HepG2 (cell line): Measurements from ENCODE around the gene ANKRD22. TPM values are rescaled to one million over a fixed set of nuclear protein-coding genes. Genes with fewer than 3 reads are reported as not detected.

ENCODE experiments used
- ATAC-seq: fragments of 200-7000 bp; cut with Tn5 transposase; 3 replicates; pipeline ENCODE4 v1.9.1; 2020; ENCODE audit warnings: mild to moderate bottlenecking, moderate library complexity
- BruUV-seq: library from RNA; stranded (reverse); fragments of 400-500 nt; replicated peaks from 2 replicates; lab custom pipeline; 2021; lab: Mats Ljungman, UMichigan
- CTCF ChIA-PET: fragments of 300-600 bp; formaldehyde crosslinking; extraction: SDS; loops from one replicate; lab custom pipeline; 2021; ENCODE audit warnings: low total read pairs, inconsistent platforms, low intra/inter-chr PET ratio; lab: Yijun Ruan, JAX
- POLR2A ChIA-PET: fragments of 350-600 bp; sonication (Branson Sonifier 250); formaldehyde crosslinking; loops from one replicate; lab custom pipeline; 2020; ENCODE audit warnings: antibody characterized with exemption, inconsistent platforms; lab: Yijun Ruan, JAX
- DNase-seq: peaks from one replicate; pipeline ENCODE4 v3.0.0-alpha.2; 2015; ENCODE audit warnings: low spot score
- FAIRE-seq: peaks from 3 replicates; lab custom pipeline; 2011; peaks lifted over from hg19 to GRCh38; lab: Jason Lieb, UNC
- H2AFZ ChIP-seq: one replicate; pipeline ENCODE4 v1.6.1; 2011; ENCODE audit warnings: low read length, inconsistent platforms
- H3K27ac ChIP-seq: fragments of 300-600 bp; 3 replicates; pipeline ENCODE4 v1.8.0; 2011; ENCODE audit warnings: mixed run types, mild to moderate bottlenecking, mixed read lengths, low read length, inconsistent platforms; ENCODE audit not compliant: insufficient read depth; ENCODE audit errors: extremely low read length
- H3K27me3 ChIP-seq, 2 experiments: fragments of 200-600 bp in 1 of 2; 2 replicates in 1 of 2; 3 replicates in 1 of 2; pipeline versions ENCODE4 v1.6.0 to v1.8.0; 2011; ENCODE audit warnings: low read length in 2 of 2, mild to moderate bottlenecking in 2 of 2, moderate library complexity in 2 of 2, inconsistent platforms in 1 of 2; ENCODE audit not compliant: insufficient read depth in 2 of 2, control insufficient read depth in 1 of 2
- H3K36me3 ChIP-seq, 2 experiments: fragments of 200-600 bp in 1 of 2; replicated peaks in 1 of 2; 2 replicates in 1 of 2; 3 replicates in 1 of 2; pipeline versions ENCODE4 v1.5.1 to v1.8.0; 2011; ENCODE audit warnings: low read length in 2 of 2, inconsistent platforms in 1 of 2; ENCODE audit not compliant: insufficient read depth in 2 of 2, control insufficient read depth in 1 of 2
- H3K4me1 ChIP-seq: 2 replicates; pipeline ENCODE4 v1.5.1; 2012; ENCODE audit warnings: low read length, inconsistent platforms; ENCODE audit not compliant: insufficient read depth
- H3K4me2 ChIP-seq: 2 replicates; pipeline ENCODE4 v1.6.0; 2011; ENCODE audit warnings: low read depth, low read length, inconsistent platforms
- H3K4me3 ChIP-seq, 3 experiments: fragments of 200-600 bp in 1 of 3; sonication (generic), shearing (Covaris generic) in 1 of 3; replicated peaks in 1 of 3; 2 replicates each; pipeline ENCODE4 v1.5.1; 2011 to 2016; ENCODE audit warnings: low read length in 3 of 3, inconsistent platforms in 2 of 3, low read depth in 2 of 3, mild to moderate bottlenecking in 2 of 3, control low read depth in 1 of 3, mixed read lengths in 1 of 3; ENCODE audit not compliant: insufficient read depth in 1 of 3
- H3K79me2 ChIP-seq: one replicate; pipeline ENCODE4 v1.6.1; 2011; ENCODE audit warnings: low read length, inconsistent platforms; ENCODE audit not compliant: insufficient read depth
- H3K9ac ChIP-seq: 2 replicates; pipeline ENCODE4 v1.6.0; 2011; ENCODE audit warnings: mild to moderate bottlenecking, low read depth, low read length, inconsistent platforms; ENCODE audit not compliant: insufficient read depth
- H3K9me3 ChIP-seq: 2 replicates; pipeline ENCODE4 v1.5.1; 2012; ENCODE audit warnings: mild to moderate bottlenecking, low read length
- H4K20me1 ChIP-seq: 2 replicates; pipeline ENCODE4 v1.6.0; 2011; ENCODE audit warnings: inconsistent platforms, mild to moderate bottlenecking, low read length, moderate library complexity; ENCODE audit not compliant: insufficient read depth
- ATAD3A ChIP-seq: sonication (generic); formaldehyde crosslinking; IDR thresholded peaks from 2 replicates; pipeline ENCODE4 v1.4.0; 2020; ENCODE audit warnings: missing genetic modification reagents
- ATF1 ChIP-seq: IDR thresholded peaks from 2 replicates; pipeline ENCODE4 v1.6.1; 2016; ENCODE audit warnings: mild to moderate bottlenecking, control low read depth
- ATF7 ChIP-seq, 2 experiments: fragments of 450-650 bp in 1 of 2; sonication (generic) in 1 of 2; formaldehyde crosslinking in 1 of 2; IDR thresholded peaks; 2 replicates each; pipeline versions ENCODE4 v1.4.0 to v1.6.1; 2016 to 2020; ENCODE audit warnings: antibody characterized with exemption in 1 of 2, mild to moderate bottlenecking in 1 of 2, missing genetic modification reagents in 1 of 2
- EZH2 ChIP-seq: conservative IDR thresholded peaks from 2 replicates; pipeline ENCODE4 v1.6.1; 2012; ENCODE audit warnings: mild to moderate bottlenecking, low read depth, low read length, moderate library complexity
- FOXC1 ChIP-seq: sonication (generic); formaldehyde crosslinking; IDR thresholded peaks from 2 replicates; pipeline ENCODE4 v1.8.0; 2022; ENCODE audit warnings: mild to moderate bottlenecking, missing genetic modification reagents, borderline replicate concordance
- NFIC ChIP-seq: IDR thresholded peaks from 2 replicates; pipeline ENCODE4 v1.6.1; 2012; ENCODE audit warnings: mild to moderate bottlenecking, low read length, inconsistent platforms
- PHB2 ChIP-seq: fragments of 450-650 bp; IDR thresholded peaks from 2 replicates; pipeline ENCODE4 v1.6.1; 2018; ENCODE audit not compliant: partially characterized antibody
- PHF8 ChIP-seq: sonication (generic); formaldehyde crosslinking; IDR thresholded peaks from 2 replicates; pipeline ENCODE4 v1.5.0; 2020; ENCODE audit warnings: missing genetic modification reagents
- PRPF4 ChIP-seq: fragments of 200-400 bp; formaldehyde crosslinking; IDR thresholded peaks from 2 replicates; pipeline ENCODE4 v1.6.1; 2016; ENCODE audit warnings: low read length, low read depth; ENCODE audit not compliant: poor library complexity, severe bottlenecking
- SP4 ChIP-seq: sonication (generic); formaldehyde crosslinking; IDR thresholded peaks from 2 replicates; pipeline ENCODE4 v1.8.1; 2023; ENCODE audit warnings: mild to moderate bottlenecking, missing genetic modification reagents
- ZNF160 ChIP-seq: sonication (generic); formaldehyde crosslinking; IDR thresholded peaks from 2 replicates; pipeline ENCODE4 v1.8.0; 2022; ENCODE audit warnings: mild to moderate bottlenecking, inconsistent platforms, missing genetic modification reagents
- ZNF205 ChIP-seq: IDR thresholded peaks from 2 replicates; pipeline ENCODE4 v1.6.1; 2018; ENCODE audit warnings: missing biosample characterization, missing genetic modification reagents
- ZNF251 ChIP-seq: sonication (generic); formaldehyde crosslinking; IDR thresholded peaks from 2 replicates; pipeline ENCODE4 v1.9.0; 2021; ENCODE audit warnings: mild to moderate bottlenecking, missing genetic modification reagents
- ZNF33B ChIP-seq: sonication (generic); formaldehyde crosslinking; IDR thresholded peaks from 2 replicates; pipeline ENCODE4 v1.5.1; 2020; ENCODE audit warnings: mild to moderate bottlenecking, missing genetic modification reagents
- ZNF598 ChIP-seq: sonication (generic); formaldehyde crosslinking; IDR thresholded peaks from 2 replicates; pipeline ENCODE4 v1.5.1; 2020; ENCODE audit warnings: mild to moderate bottlenecking, missing genetic modification reagents, borderline replicate concordance
- ZNF75D ChIP-seq: sonication (generic); formaldehyde crosslinking; IDR thresholded peaks from 2 replicates; pipeline ENCODE4 v1.8.1; 2023; ENCODE audit warnings: missing genetic modification reagents, mild to moderate bottlenecking, borderline replicate concordance
- ZNF780A ChIP-seq: sonication (generic); formaldehyde crosslinking; IDR thresholded peaks from 2 replicates; pipeline ENCODE4 v1.8.0; 2022; ENCODE audit warnings: mild to moderate bottlenecking, missing genetic modification reagents, moderate library complexity
- WGBS: methylation state at CpG from one replicate; pipeline ENCODE4 v1.1.6; 2017; ENCODE audit warnings: low lambda C conversion rate; 5-methylcytosine and 5-hydroxymethylcytosine counted together
- in situ Hi-C: cut with HindIII; loops from 2 replicates; pipeline ENCODE4 v1.10.0; 2017; ENCODE audit warnings: low pct_unique_long_range_greater_than_20kb; ENCODE audit not compliant: extremely low pct_ligation_motif_present
- intact Hi-C: fragments of 100-400 bp; cut with micrococcal nuclease; formaldehyde crosslinking; loops from one replicate; pipeline ENCODE4 v1.10.0; 2022; ENCODE audit not compliant: unreplicated experiment
- polyA plus RNA-seq, 8 experiments: library from polyadenylated mRNA; depleted of rRNA in 3 of 8; stranded (reverse) in 7 of 8; unstranded in 1 of 8; fragments of >200 nt; fragmentation: Illumina TruSeq in 4 of 8; extraction: Trizol in 4 of 8; gene quantifications; 2 replicates each; pipeline versions ENCODE4 v1.2.1 to v1.2.3, GENCODE V29; 2011 to 2016; ENCODE audit warnings: low read depth in 4 of 8, missing spikeins in 1 of 8, mixed read lengths in 1 of 8; ENCODE audit not compliant: insufficient read depth in 1 of 8
- total RNA-seq, 5 experiments: library from RNA; depleted of rRNA; stranded (reverse); fragments of >200 nt; fragmentation: Illumina TruSeq; extraction: Trizol; gene quantifications; 2 replicates each; pipeline ENCODE4 v1.2.3, GENCODE V29; 2016; ENCODE audit warnings: low read depth in 1 of 5
- TF ChIP-seq, protein P1 (sequence below): sonication (generic); formaldehyde crosslinking; IDR thresholded peaks from 2 replicates; pipeline ENCODE4 v1.4.0; 2020; ENCODE audit warnings: mild to moderate bottlenecking, low read depth, missing genetic modification reagents
- TF ChIP-seq, protein P2 (sequence below): fragments of 450-650 bp; IDR thresholded peaks from 2 replicates; pipeline ENCODE4 v1.6.1; 2017; ENCODE audit warnings: mild to moderate bottlenecking
- TF ChIP-seq, protein P3 (sequence below): sonication (generic); formaldehyde crosslinking; IDR thresholded peaks from 2 replicates; pipeline ENCODE4 v1.5.1; 2020; ENCODE audit warnings: mild to moderate bottlenecking, moderate library complexity, missing genetic modification reagents

The ANKRD22 gene
- total and polyA plus RNA-seq, 2 of the 13 experiments (the other 11 are each of a cell fraction or from before 2014, with no cell fraction given): not detected

DNA sequence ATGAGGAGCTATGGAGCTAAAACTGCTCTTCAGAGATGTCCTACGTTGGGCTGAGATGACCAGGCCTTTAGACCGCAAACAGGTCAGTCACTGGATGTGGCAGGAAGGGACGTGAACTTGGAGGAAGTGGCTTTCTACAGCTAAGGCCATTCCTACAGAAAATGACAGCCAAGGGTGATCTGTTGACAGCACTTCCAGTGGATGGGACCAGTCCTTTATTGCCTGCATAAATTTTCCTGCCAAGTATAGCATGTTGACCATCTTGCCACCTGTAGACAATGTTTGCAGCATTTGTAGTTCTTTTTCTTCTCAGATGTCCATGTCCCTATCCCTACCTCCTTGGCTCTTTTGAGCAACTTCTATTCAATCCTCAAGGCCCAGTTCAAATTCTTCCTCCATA lies 45.7 kb downstream of the ANKRD22 start:
- H3K27ac ChIP-seq: no peak overlapping the region
- no peaks in the 10 kb centered on the region for H4K20me1 ChIP-seq
- 21% methylated on average over 3 of the region's 3 CpGs for WGBS
- BruUV-seq: no TSS peak
- H3K4me1 ChIP-seq: no peaks in the 10 kb centered on the region
- H3K79me2 ChIP-seq: no peaks in the 10 kb centered on the region
- in situ Hi-C loops: no loop called here
- no peak overlapping the region for H2AFZ ChIP-seq
- ATAC-seq (no peak), FAIRE-seq (no peak), DNase-seq (no peak)
- no peaks in the 10 kb centered on the region for H3K9me3 ChIP-seq
- TF ChIP-seq ATF1 (CRISPR knock-in tag) (no peak), ZNF780A (CRISPR knock-in tag) (no peak), ZNF160 (CRISPR knock-in tag) (no peak), NFIC (no peak), PHF8 (CRISPR knock-in tag) (no peak), EZH2 (no peak), ZNF598 (CRISPR knock-in tag) (no peak), ATF7 (IDR thresholded peaks at IDR 0.05) (no peak), ATF7 (CRISPR knock-in tag; IDR thresholded peaks at IDR 0.05) (no peak), PHB2 (no peak), ZNF33B (no peak), ZNF251 (no peak), ZNF205 (CRISPR knock-in tag) (no peak), ZNF75D (no peak), SP4 (CRISPR knock-in tag) (no peak), FOXC1 (CRISPR knock-in tag) (no peak), PRPF4 (no peak), ATAD3A (CRISPR knock-in tag) (no peak)
- TF ChIP-seq, protein P1, sequence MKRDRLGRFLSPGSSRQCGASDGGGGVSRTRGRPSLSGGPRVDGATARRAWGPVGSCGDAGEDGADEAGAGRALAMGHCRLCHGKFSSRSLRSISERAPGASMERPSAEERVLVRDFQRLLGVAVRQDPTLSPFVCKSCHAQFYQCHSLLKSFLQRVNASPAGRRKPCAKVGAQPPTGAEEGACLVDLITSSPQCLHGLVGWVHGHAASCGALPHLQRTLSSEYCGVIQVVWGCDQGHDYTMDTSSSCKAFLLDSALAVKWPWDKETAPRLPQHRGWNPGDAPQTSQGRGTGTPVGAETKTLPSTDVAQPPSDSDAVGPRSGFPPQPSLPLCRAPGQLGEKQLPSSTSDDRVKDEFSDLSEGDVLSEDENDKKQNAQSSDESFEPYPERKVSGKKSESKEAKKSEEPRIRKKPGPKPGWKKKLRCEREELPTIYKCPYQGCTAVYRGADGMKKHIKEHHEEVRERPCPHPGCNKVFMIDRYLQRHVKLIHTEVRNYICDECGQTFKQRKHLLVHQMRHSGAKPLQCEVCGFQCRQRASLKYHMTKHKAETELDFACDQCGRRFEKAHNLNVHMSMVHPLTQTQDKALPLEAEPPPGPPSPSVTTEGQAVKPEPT: no peak
- TF ChIP-seq, protein P2, sequence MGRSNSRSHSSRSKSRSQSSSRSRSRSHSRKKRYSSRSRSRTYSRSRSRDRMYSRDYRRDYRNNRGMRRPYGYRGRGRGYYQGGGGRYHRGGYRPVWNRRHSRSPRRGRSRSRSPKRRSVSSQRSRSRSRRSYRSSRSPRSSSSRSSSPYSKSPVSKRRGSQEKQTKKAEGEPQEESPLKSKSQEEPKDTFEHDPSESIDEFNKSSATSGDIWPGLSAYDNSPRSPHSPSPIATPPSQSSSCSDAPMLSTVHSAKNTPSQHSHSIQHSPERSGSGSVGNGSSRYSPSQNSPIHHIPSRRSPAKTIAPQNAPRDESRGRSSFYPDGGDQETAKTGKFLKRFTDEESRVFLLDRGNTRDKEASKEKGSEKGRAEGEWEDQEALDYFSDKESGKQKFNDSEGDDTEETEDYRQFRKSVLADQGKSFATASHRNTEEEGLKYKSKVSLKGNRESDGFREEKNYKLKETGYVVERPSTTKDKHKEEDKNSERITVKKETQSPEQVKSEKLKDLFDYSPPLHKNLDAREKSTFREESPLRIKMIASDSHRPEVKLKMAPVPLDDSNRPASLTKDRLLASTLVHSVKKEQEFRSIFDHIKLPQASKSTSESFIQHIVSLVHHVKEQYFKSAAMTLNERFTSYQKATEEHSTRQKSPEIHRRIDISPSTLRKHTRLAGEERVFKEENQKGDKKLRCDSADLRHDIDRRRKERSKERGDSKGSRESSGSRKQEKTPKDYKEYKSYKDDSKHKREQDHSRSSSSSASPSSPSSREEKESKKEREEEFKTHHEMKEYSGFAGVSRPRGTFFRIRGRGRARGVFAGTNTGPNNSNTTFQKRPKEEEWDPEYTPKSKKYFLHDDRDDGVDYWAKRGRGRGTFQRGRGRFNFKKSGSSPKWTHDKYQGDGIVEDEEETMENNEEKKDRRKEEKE: no peak
- TF ChIP-seq, protein P3, sequence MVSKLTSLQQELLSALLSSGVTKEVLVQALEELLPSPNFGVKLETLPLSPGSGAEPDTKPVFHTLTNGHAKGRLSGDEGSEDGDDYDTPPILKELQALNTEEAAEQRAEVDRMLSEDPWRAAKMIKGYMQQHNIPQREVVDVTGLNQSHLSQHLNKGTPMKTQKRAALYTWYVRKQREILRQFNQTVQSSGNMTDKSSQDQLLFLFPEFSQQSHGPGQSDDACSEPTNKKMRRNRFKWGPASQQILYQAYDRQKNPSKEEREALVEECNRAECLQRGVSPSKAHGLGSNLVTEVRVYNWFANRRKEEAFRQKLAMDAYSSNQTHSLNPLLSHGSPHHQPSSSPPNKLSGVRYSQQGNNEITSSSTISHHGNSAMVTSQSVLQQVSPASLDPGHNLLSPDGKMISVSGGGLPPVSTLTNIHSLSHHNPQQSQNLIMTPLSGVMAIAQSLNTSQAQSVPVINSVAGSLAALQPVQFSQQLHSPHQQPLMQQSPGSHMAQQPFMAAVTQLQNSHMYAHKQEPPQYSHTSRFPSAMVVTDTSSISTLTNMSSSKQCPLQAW (CRISPR knock-in tag): no peak
- H3K36me3 ChIP-seq: no peaks in the 10 kb centered on the region
- intact Hi-C loops: no loop called here
- ChIA-PET POLR2A (no interaction called here), CTCF (no interaction called here)
- no peak overlapping the region for H3K4me2 ChIP-seq
- no peaks in the 10 kb centered on the region; a peak in 1 of 5 replicates for H3K27me3 ChIP-seq
- no peak overlapping the region for H3K9ac ChIP-seq
- no peak overlapping the region for H3K4me3 ChIP-seq
